HG03442 (cell line): ENCODE results near the gene CASP8.
"Not testable (repeated sequence)": the region's sequence is repeated elsewhere in the genome, so short reads cannot be mapped to it uniquely, and the experiment has no call there.

ENCODE experiments used
- ATAC-seq: cut with Tn5 transposase; IDR thresholded peaks from one replicate; pipeline ENCODE4 v1.9.1; 2021; ENCODE audit warnings: mild to moderate bottlenecking, moderate library complexity; ENCODE audit not compliant: unreplicated experiment

The CASP8 gene

DNA sequence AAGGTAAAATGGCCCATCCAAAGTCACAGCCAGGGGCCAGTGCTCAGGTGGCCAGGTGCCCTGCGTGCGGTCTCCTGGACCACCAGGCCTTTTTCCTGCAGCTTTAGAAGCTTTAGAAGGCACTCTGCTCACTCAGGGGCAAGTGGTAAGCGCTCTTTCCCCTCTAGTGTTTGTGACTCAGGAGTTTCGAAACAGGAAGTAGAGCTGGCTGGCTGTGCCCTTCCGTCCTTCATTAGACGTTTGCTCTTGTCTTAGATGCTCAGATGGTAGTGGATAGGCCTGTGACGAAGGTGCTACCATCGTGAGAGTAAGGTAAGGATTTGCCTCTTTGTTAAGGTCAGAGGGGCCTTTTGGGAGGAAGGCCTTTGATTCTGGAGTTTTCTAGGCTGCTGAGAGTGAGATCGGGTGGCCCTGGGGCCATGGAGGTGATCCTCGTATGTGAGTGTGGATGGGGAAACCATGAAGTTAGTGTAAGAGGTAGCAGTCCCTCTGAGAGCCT, at the start of gene CASP8:
TSS of gene CASP8 (plus strand) at position 235 of the 499 bp plus-strand sequence. CDS start 5,951 bp downstream, outside the sequence.
- ATAC-seq, result peak; percentile 29

DNA sequence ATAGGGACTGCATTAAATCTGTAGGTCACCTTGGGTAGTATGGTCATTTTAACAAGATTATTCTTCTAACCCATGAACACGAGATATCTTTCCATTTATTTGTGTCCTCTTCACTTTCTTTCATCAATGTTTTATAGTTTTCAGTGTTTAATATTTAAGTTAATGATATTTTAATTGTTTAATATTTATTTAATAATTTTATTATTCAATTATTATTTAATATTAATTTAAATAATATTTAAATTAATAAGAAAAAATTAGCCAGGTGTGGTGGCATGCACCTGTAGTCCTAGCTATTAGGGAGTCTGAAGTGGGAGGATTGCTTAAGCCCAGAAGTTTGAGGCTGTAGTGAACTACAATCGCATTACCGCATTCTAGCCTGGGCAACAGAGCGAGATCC, 44.4 kb upstream of the CASP8 start:
- no peak for ATAC-seq

GRCh38 chr2:201216918-201217317, 43.4 kb upstream of the CASP8 start:
- ATAC-seq, result no peak

GRCh38 chr2:201218780-201219179, 41.6 kb upstream of the CASP8 start:
- no peak for ATAC-seq

DNA sequence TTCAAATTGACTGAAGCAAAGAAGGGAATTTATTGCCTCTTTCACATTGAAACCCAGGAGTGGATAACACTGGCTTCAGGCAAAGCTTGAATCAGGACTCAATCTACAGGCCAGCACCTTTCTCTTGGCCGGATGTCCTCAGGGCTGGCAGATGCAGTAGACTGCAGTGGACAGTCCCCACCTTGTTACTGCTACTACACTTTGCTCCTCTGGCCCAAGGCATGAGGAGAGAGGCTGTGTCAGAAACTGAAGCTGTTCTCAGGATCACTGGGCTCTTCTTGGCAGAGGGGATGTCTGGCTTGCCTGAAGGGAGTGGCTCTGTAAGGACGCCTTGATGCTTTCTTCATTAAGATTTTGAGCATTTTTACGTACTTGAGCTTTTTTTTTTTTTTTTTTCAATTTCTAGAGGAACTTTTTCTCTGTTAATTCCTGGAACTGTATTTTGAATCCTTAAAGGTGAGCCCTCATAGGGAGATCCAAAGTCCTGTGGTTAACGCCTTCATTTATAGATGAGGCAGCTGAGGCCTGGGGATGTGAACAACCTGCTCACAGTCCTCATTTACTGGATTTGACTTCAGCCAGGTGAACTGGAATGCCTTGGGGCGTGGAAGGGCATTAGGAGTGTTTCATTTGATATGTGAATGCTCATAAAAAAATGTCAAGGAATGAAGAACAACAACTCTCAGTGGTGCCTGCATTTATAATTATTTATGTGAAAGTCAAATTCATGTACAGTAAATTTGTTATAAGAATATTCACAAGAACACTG, 40.8 kb upstream of the CASP8 start:
- no peak for ATAC-seq

DNA sequence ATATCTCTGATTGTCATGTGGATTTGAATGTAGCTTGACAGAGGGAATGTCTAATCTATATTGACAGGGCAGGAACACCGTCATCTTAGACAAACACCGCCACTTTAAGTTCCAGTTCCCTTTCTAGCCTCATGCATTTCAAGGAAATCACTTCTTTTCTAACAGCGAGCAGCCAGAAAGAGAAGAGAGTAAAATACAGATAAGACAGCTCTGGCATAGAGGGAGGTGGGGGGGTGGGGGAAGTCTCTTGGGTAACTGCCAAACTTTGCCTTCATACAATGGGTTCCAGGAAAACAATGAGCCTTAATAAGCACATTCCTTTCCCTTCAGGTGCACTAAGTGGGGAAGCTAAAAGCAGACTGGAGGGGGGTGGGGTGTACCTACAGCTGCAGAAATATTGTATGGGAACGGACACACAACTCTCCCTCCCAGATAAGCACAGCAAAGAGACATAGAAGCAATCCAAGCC, 40.2 kb upstream of the CASP8 start:
- no peak for ATAC-seq

- peak; percentile 85 for ATAC-seq
Observed at GRCh38 chr2:201223089-201224073, 37.0 kb upstream of the CASP8 start.

DNA sequence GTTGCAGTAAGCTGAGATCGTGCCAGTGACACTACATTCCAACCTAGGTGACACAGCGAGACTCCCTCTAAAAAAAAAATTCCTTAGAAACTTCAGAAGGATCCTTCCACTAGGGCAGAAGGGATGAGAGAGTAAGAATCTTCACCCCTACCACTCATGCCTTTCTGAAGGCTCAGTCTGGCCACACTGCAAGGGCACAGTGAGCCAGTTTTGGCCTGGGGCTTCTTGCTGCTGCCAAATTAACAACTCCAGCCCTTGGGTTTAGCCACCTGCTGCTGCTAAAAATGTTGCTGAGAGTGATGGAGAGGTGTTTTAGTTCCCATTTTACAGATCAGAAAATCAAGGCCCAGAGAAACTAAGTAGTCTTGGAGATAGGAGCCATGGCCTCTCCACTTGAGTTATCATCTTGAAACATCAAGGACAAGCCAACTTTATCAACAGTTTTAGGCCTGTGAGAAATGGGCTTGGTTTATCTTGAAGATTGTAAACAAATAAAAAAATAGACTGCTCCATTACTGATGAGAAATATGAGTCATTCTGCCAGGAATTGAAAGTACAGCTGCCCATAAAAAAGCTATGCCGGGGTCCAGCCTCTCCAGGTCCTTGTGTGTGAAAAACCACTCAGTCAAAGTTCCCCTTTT, 31.9 kb upstream of the CASP8 start:
- ATAC-seq, result no peak

- no peak for ATAC-seq
Observed at GRCh38 chr2:201228912-201229290, 31.4 kb upstream of the CASP8 start.

DNA sequence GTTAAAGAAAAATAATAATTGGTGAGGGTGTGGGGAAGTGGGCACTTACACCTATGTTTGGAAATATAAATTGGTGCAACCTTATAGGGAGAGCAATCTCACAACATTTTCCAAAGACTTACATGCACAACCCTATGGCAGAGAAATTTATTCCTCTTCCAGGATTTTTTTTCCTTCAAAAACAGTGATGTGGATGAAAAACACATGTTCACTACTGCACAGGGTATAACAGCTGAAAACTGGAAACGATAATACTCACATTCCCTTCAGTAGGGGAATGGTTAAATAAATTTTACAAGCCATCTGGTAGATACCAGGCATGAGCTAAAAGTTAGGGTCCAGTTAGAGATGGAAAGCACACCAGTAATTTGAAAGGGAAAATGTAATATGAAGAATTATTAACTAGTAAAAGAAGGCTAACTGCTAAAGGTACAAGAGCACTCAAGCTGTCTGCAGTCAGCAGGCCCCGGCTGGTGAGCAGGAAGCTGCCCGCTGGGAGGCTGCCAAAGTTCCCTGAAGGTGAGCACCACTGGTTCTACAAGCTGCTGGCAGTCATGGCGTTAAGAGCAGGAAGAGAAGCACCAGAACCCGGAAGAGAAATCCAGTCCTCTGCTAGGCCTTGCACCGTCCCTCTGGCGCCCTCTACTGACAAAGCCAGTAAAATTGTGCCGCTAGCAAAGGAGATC, 28.4 kb upstream of the CASP8 start:
- peak; percentile 41 for ATAC-seq

- no peak for ATAC-seq
Observed at GRCh38 chr2:201232467-201232815, 27.9 kb upstream of the CASP8 start.

- ATAC-seq, result peak; percentile 93
Observed at GRCh38 chr2:201233192-201233811, 27.0 kb upstream of the CASP8 start.

DNA sequence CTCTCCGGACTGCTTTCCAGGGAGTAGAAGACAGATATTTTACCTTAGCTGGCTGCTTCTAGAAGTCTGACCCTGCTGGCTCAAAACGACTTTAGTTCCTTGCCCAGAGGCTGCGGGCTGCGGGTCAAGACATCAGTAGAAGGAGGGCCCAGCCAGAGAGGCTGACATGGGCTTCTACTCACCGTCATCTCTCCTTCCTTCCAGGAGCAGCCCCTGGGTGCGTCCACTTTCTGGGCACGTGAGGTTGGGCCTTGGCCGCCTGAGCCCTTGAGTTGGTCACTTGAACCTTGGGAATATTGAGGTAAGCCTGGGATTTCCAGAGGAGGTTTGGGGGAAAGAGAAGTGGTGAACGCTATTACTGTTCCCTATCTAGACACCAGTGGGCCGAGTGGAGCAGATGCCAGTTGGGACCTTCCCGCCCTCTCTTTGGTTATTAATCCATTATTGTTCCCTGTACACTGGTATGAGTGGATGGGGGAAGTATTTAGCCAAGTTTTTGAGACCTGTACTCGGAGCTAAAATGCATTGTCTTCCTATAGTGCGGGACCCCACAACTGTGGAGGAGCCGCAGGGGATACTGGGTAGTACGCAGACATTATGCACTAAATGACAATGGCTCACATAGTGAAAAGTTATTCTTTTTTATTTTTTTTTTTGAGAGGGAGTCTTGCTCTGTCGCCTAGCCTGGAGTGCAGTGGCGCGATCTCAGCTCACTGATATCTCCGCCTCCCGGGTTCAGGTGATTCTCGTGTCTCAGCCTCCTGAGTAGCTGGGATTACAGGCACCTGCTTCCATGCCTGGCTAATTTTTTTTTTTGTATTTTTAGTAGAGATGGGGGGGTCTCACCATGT, 26.3 kb upstream of the CASP8 start:
- ATAC-seq, result peak; percentile 23

- ATAC-seq, result no peak
Observed at GRCh38 chr2:201234663-201235135, 25.6 kb upstream of the CASP8 start.

DNA sequence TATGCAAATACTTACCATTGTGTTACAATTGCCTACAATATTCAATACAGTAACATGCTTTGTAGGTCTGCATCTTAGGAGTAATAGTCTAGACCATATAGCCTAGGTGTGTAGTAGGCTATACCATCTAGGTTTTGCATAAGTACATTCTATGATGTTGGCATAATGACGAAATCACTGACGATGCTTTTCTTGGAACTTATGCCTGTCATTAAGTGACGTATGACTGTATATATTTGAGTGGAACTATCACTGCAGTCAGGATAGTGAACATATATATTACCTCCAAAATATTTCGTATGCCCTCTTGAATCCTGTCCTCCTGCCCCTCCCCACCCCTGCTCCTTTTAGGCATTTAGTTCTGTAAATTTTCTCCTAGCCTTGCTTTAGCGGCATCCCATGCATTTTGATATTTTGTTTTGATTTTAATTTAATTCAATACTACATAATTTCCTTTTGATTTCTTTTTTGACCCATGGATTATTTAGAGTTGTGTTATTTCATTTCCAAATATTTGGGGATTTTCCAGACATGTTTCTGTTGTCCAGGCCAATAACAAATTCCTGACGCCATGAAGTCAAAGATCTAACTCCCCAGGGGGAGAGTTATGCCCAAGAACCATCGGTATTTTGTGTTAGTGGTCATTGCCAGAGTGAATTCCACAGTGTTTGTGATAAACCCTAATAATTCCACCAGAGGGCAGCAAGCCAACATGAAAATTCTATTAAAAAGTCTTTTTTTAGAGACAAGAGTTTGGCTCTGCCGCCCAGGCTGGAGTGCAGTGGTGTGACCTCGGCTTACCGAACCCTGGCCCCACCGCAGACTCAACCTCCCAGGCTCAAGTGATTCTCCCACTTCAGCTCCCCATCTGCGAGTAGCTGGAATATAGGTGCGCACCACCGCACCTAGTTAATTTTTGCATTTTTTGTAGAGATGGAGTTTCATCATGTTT, 24.2 kb upstream of the CASP8 start:
- ATAC-seq, result no peak

DNA sequence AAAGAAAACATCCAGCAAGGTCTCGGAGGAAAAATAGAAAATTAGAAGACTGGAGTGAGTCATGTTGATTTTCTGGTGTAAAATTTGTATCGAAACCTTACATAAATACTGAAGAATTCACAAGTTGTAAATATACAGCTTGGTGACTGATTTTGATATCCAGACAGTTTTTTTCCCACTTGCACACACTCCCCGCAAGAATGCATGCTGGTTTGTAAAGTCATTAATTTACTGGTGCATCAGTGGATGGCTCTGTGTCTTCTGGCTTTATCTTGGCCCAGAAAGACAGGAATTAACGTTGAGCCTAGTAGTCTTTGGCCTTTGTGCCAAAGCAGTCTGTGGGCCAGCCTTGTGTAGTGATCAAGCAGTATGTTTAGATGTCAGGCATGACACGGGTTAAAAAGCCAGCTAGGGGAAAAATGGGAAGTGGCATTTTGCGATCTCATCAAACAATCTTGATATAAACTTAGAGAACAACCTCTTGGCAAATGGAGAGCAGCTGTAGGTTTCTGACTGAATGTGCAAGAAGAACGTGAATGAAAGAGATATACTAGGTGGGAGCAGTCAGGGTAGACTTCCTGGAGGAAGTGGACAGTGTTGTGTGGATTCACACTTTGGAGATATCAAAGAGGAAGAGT, 22.7 kb upstream of the CASP8 start:
- no peak for ATAC-seq

GRCh38 chr2:201239167-201239935, 21.0 kb upstream of the CASP8 start:
- ATAC-seq, result not testable (repeated sequence)
